ENCODE data around the gene ACP4.
"Not testable (repeated sequence)": the region's sequence is repeated elsewhere in the genome, so short reads cannot be mapped to it uniquely, and the experiment has no call there.

The ACP4 gene, protein sequence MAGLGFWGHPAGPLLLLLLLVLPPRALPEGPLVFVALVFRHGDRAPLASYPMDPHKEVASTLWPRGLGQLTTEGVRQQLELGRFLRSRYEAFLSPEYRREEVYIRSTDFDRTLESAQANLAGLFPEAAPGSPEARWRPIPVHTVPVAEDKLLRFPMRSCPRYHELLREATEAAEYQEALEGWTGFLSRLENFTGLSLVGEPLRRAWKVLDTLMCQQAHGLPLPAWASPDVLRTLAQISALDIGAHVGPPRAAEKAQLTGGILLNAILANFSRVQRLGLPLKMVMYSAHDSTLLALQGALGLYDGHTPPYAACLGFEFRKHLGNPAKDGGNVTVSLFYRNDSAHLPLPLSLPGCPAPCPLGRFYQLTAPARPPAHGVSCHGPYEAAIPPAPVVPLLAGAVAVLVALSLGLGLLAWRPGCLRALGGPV

GRCh38 chr19:50790396-50790795 lies at the start of gene ACP4:
Gene ACP4 (plus strand): TSS chr19:50790415. CDS start chr19:50790415, 0 bp downstream.
- peaks cover 3% of the 10 kb centered on the region for H3K4me1 Mint-ChIP-seq (ENCODE audit: low read depth)
- no peaks in the 10 kb centered on the region for H3K27me3 Mint-ChIP-seq
- no peak within 1 kb of the TSS for H3K27ac Mint-ChIP-seq
- H3K36me3 Mint-ChIP-seq (ENCODE audit: low read depth) = no peaks in the 10 kb centered on the region
- H3K9me3 Mint-ChIP-seq = no peaks in the 10 kb centered on the region
- H3K4me3 Mint-ChIP-seq = no peak within 1 kb of the TSS

GRCh38 chr19:50741179-50741933 lies 48.9 kb upstream of the ACP4 start:
- no peaks in the 10 kb centered on the region for H3K36me3 Mint-ChIP-seq (ENCODE audit: low read depth)
- H3K4me3 Mint-ChIP-seq = no peak overlapping the region
- no peaks in the 10 kb centered on the region for H3K9me3 Mint-ChIP-seq
- no peak overlapping the region for H3K27ac Mint-ChIP-seq
- peaks cover 50% of the 10 kb centered on the region for H3K27me3 Mint-ChIP-seq
- H3K4me1 Mint-ChIP-seq (ENCODE audit: low read depth) = no peaks in the 10 kb centered on the region

DNA sequence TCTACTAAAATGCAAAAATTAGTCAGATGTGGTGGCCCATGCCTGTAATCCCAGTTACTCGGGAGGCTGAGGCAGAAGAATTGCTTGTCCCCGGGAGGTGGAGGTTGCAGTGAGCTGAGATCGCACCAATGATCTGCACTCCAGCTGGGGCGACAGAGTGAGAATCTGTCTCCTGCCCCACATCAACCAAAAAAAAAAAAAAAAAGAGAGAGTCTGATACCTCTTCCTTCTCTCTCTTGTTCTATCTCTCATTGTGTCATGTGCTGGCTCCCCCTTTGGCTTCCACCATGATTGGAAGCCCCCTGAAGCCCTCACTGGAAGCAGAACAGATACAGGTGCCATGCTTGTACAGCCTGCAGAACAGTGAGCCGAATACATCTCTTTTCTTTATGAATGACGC lies 46.7 kb upstream of the ACP4 start:
- Mint-ChIP-seq H3K4me3 (no peak overlapping the region), H3K9me3 (no peaks in the 10 kb centered on the region), H3K36me3 (ENCODE audit: low read depth) (no peaks in the 10 kb centered on the region), H3K27me3 (peaks cover 44% of the 10 kb centered on the region), H3K4me1 (ENCODE audit: low read depth) (no peaks in the 10 kb centered on the region), H3K27ac (no peak overlapping the region)

DNA sequence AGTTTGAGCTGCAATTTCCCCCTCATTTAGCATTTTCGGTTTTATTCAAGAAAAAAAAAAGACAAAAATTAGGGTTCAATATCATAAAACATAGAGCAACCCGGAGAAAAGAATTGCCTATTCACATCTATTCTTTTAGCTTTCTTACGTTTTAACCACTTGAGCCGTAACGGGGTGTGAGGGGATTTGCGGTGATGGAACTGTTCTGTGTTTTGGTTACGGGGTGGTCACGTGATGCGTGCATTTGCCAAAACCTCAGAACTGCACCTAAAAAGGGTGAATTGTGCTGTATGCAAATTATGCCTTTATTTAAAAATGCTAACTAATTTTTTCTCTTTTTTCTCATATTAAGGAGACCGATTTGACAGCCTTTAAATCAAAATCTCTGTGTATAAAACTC lies 45.0 kb upstream of the ACP4 start:
- no peak overlapping the region for H3K27ac Mint-ChIP-seq

GRCh38 chr19:50747141-50747540 lies 43.1 kb upstream of the ACP4 start:
- H3K27me3 Mint-ChIP-seq = peaks cover 16% of the 10 kb centered on the region
- H3K9me3 Mint-ChIP-seq; H3K4me1 Mint-ChIP-seq (ENCODE audit: low read depth); H3K36me3 Mint-ChIP-seq (ENCODE audit: low read depth); H3K27ac Mint-ChIP-seq; H3K4me3 Mint-ChIP-seq: not testable (repeated sequence)

More for the DNA sequence above, 45.0 kb upstream of the ACP4 start:
- no peaks in the 10 kb centered on the region for H3K4me1 Mint-ChIP-seq (ENCODE audit: low read depth)
- peaks cover 29% of the 10 kb centered on the region for H3K27me3 Mint-ChIP-seq
- no peaks in the 10 kb centered on the region for H3K36me3 Mint-ChIP-seq (ENCODE audit: low read depth)
- H3K9me3 Mint-ChIP-seq = no peaks in the 10 kb centered on the region
- H3K4me3 Mint-ChIP-seq = no peak overlapping the region

DNA sequence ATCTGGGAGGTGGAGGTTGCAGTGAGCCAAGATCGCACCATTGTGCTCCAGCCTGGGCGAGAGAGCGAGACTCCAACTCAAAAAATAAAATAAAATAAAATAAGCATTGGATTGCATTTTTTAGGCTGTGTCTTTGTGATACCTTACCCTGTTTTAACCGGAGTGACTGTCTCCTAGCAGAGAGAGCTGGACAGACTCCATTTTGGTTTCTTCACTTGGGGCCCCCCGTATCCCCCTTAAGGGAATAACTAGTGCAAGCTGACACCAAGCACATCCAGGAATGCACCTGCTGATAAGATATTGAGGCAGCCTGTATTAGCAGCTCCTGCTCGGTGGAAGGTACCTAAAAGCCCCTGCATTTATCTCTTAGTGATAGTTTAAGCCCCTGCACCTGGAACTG lies 40.7 kb upstream of the ACP4 start:
- no peaks in the 10 kb centered on the region for H3K4me1 Mint-ChIP-seq (ENCODE audit: low read depth)

DNA sequence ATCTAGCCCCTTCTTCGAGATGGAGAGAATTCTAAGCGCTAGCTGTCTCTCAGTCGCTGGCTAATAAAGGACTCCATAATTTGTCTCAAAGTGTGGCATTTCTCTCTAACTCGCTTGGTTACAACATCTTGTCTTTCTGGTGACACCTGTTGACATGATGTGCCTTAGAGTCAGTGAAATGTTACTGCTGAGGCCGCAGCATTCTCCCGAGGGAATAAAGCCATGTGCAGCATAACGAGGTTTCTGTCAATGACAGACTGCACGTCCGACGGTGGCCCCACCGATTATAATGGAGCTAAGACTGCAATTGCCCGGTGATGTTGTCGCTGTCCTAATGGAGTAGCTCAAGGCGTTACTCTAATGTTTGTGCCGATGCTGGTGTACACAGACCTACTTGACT lies 40.2 kb upstream of the ACP4 start:
- H3K4me3 Mint-ChIP-seq = no peak overlapping the region
- H3K4me1 Mint-ChIP-seq (ENCODE audit: low read depth) = no peaks in the 10 kb centered on the region
- no peaks in the 10 kb centered on the region for H3K36me3 Mint-ChIP-seq (ENCODE audit: low read depth)
- no peak overlapping the region for H3K27ac Mint-ChIP-seq
- H3K27me3 Mint-ChIP-seq = peaks cover 20% of the 10 kb centered on the region
- H3K9me3 Mint-ChIP-seq = no peaks in the 10 kb centered on the region

More for the DNA sequence above, 40.7 kb upstream of the ACP4 start:
- peaks cover 19% of the 10 kb centered on the region for H3K27me3 Mint-ChIP-seq
- no peak overlapping the region for H3K4me3 Mint-ChIP-seq
- no peaks in the 10 kb centered on the region for H3K9me3 Mint-ChIP-seq
- H3K36me3 Mint-ChIP-seq (ENCODE audit: low read depth) = no peaks in the 10 kb centered on the region
- no peak overlapping the region for H3K27ac Mint-ChIP-seq

DNA sequence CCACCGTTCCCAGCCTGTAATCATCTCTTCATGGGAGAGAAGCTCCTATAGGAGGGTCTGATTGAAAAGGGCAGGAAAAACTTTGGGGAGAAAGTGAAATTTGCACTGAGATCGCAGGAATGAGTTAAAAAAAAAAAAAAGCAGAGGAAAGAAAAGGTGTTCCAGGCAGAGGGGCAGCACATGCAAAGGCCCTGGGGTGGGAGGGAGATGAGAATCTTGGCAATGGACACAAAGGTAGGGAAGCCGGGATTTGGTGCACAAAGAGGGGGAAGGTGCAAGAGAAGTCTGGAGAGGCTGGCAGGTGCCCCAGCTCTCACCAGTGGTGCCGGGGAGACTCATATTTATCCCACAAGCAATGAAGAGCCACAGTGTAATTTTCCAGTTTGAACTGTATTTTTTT lies 36.3 kb upstream of the ACP4 start:
- Mint-ChIP-seq H3K27me3 (peaks cover 9% of the 10 kb centered on the region), H3K4me3 (no peak overlapping the region), H3K9me3 (no peaks in the 10 kb centered on the region), H3K36me3 (ENCODE audit: low read depth) (no peaks in the 10 kb centered on the region), H3K27ac (no peak overlapping the region), H3K4me1 (ENCODE audit: low read depth) (no peaks in the 10 kb centered on the region)

DNA sequence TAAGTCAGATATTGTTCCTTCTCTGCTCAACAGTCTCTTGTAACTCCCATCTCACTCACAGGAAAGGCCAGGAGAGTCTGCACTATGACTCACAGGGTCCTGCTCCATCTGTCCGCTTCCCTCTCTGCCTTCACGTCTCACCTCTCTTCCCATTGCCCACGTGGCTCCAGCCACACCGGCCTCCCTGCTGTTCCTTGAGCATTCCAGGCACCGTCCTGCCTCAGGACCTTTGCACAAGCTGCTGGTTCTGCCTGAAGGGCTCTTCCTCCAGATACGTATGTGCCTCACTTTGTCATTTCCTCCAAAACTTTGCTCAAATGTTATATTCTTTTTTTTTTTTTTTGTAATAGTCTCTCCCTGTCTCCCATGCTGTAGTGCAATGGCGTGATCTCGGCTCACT lies 34.0 kb upstream of the ACP4 start:
- not testable (repeated sequence) for H3K36me3 Mint-ChIP-seq (ENCODE audit: low read depth); H3K9me3 Mint-ChIP-seq; H3K27me3 Mint-ChIP-seq; H3K4me1 Mint-ChIP-seq (ENCODE audit: low read depth); H3K27ac Mint-ChIP-seq; H3K4me3 Mint-ChIP-seq

DNA sequence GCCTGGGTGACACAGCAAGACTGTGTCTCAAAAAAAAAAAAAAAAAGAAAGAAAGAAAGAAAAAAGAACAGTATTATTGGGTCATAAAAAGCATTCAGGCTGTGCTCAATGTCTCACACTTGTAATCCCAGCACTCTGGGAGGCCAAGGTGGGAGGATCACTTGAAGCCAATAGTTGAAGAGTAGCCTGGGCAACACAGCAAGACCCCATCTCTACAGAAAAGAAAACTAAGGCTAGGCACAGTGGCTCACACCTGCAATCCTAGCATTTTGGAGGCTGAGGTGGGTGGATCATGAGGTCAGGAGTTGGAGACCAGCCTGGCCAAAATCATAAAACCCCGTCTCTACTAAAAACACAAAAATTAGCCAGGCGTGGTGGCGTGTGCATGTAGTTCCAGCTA lies 32.6 kb upstream of the ACP4 start:
- not testable (repeated sequence) for H3K4me3 Mint-ChIP-seq; H3K27me3 Mint-ChIP-seq; H3K4me1 Mint-ChIP-seq (ENCODE audit: low read depth); H3K27ac Mint-ChIP-seq; H3K36me3 Mint-ChIP-seq (ENCODE audit: low read depth); H3K9me3 Mint-ChIP-seq

DNA sequence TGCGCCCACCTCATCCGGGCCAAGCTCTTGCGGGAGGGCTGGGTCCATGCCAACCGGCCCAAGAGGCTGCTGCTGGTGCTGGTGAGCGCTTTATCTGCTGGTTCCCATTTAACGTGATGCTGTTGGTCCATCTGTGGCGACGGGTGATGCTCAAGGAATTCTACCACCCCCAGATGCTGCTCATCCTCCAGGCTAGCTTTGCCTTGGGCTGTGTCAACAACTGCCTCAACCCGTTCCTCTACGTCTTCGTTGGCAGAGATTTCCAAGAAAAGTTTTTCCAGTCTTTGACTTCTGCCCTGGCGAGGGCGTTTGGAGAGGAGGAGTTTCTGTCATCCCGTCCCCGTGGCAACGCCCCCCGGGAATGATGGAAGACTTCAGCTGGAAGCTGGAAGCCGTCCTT lies 31.1 kb upstream of the ACP4 start:
- not testable (repeated sequence) for H3K9me3 Mint-ChIP-seq; H3K27me3 Mint-ChIP-seq; H3K4me3 Mint-ChIP-seq; H3K4me1 Mint-ChIP-seq (ENCODE audit: low read depth); H3K27ac Mint-ChIP-seq; H3K36me3 Mint-ChIP-seq (ENCODE audit: low read depth)

- H3K27me3 Mint-ChIP-seq = peaks cover 7% of the 10 kb centered on the region
- no peak overlapping the region for H3K4me3 Mint-ChIP-seq
- no peaks in the 10 kb centered on the region for H3K36me3 Mint-ChIP-seq (ENCODE audit: low read depth)
- H3K27ac Mint-ChIP-seq = no peak overlapping the region
- H3K9me3 Mint-ChIP-seq = no peaks in the 10 kb centered on the region
- no peaks in the 10 kb centered on the region for H3K4me1 Mint-ChIP-seq (ENCODE audit: low read depth)
Measured at GRCh38 chr19:50759886-50760285, 30.3 kb upstream of the ACP4 start.

DNA sequence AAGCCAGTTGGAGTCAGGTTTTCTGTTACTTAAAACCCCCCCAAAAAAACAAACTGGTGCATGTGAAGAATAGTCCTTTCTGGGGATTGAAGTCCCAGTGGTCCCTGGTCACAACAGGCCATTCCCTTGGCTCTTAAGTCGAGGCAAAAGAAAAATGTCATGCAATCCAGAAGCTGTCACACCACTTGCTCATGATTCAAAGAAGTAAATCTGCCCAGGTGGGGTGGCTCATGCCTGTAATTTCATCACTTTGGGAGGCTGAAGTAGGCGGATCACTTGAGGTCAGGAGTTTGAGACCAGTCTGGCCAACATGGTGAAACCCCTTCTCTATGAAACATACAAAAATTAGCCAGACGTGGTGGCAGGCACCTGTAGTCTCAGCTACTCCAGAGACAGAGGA lies 28.7 kb upstream of the ACP4 start:
- not testable (repeated sequence) for H3K4me3 Mint-ChIP-seq; H3K27ac Mint-ChIP-seq; H3K9me3 Mint-ChIP-seq; H3K4me1 Mint-ChIP-seq (ENCODE audit: low read depth); H3K36me3 Mint-ChIP-seq (ENCODE audit: low read depth)
- H3K27me3 Mint-ChIP-seq = peaks cover 13% of the 10 kb centered on the region

GRCh38 chr19:50763521-50763920 lies 26.7 kb upstream of the ACP4 start:
- not testable (repeated sequence) for H3K9me3 Mint-ChIP-seq, H3K4me3 Mint-ChIP-seq

GRCh38 chr19:50764409-50764808 lies 25.8 kb upstream of the ACP4 start:
- H3K4me1 Mint-ChIP-seq (ENCODE audit: low read depth) = no peaks in the 10 kb centered on the region
- H3K4me3 Mint-ChIP-seq = no peak overlapping the region
- peaks cover 24% of the 10 kb centered on the region for H3K27me3 Mint-ChIP-seq
- H3K27ac Mint-ChIP-seq = no peak overlapping the region
- no peaks in the 10 kb centered on the region for H3K9me3 Mint-ChIP-seq
- no peaks in the 10 kb centered on the region for H3K36me3 Mint-ChIP-seq (ENCODE audit: low read depth)

More at GRCh38 chr19:50763521-50763920, 26.7 kb upstream of the ACP4 start:
- H3K4me1 Mint-ChIP-seq (ENCODE audit: low read depth); H3K27ac Mint-ChIP-seq; H3K36me3 Mint-ChIP-seq (ENCODE audit: low read depth): not testable (repeated sequence)
- peaks cover 24% of the 10 kb centered on the region for H3K27me3 Mint-ChIP-seq

DNA sequence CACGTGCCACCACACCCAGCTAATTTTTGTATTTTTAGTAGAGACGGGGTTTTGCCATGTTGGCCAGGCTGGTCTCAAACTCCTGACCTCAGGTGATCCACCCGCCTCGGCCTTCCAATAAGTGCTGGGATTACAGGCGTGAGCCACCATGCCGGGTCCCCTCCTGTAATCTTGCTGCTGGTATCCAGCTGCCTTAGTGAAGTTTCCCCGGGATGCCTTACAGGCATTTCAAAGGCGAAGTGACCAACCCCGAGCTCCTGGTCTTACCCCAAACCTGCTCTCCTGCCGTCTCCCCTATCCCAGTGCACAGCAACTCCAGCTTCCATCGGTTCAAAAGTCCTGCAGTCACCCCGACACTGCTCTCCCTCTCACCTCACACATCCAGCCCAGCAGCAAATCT lies 23.5 kb upstream of the ACP4 start:
- H3K36me3 Mint-ChIP-seq (ENCODE audit: low read depth); H3K4me3 Mint-ChIP-seq; H3K27ac Mint-ChIP-seq; H3K9me3 Mint-ChIP-seq; H3K4me1 Mint-ChIP-seq (ENCODE audit: low read depth): not testable (repeated sequence)
- peaks cover 27% of the 10 kb centered on the region for H3K27me3 Mint-ChIP-seq
